K562 treated with DMSO at 1 percent for 48 hours (cell line): ENCODE results near the gene DAPL1. TPM values are rescaled to one million over a fixed set of nuclear protein-coding genes. Genes with fewer than 3 reads are reported as not detected.

Source experiments
- total RNA-seq: library from RNA; unstranded; fragments of 300-600 nt; gene quantifications from 2 replicates; pipeline ENCODE4 v1.2.3, GENCODE V29; 2022; ENCODE audit warnings: low replicate concordance; ENCODE audit errors: extremely low read depth

DAPL1 gene, protein sequence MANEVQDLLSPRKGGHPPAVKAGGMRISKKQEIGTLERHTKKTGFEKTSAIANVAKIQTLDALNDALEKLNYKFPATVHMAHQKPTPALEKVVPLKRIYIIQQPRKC
- not detected in 2 replicates for total RNA-seq

GRCh38 chr2:158795195-158795924 is at the start of gene DAPL1:
Gene DAPL1 (plus strand): TSS chr2:158795317. CDS start chr2:158795373, 56 bp downstream.

Other genes starting within 250 kb of the DAPL1 start
- not detected in 2 replicates for gene TANC1, start 173.3 kb downstream of the DAPL1 start, total RNA-seq